ENCODE measurements around the gene TTC13.

DNA sequence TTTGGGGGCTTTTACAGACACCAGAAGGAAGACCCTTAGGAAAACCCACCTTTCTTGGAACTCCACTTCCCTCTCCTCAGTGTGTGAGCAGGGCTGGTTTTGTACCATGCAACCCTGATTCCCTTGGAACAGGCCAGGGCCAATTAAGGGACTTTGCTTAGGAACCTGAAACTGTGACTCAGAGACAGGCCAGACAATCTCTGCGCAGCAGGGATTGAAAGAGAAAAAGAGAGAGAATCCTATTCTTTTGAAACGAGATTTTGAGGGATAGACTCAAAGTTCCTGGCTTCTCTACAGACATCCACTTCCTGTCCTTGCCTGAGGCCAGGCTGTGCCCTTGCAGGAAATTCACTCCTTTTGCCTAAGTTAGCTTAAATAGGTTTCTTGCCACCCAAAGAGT, 87.2 kb downstream of the TTC13 start:
- TF ChIP-seq, protein P1, sequence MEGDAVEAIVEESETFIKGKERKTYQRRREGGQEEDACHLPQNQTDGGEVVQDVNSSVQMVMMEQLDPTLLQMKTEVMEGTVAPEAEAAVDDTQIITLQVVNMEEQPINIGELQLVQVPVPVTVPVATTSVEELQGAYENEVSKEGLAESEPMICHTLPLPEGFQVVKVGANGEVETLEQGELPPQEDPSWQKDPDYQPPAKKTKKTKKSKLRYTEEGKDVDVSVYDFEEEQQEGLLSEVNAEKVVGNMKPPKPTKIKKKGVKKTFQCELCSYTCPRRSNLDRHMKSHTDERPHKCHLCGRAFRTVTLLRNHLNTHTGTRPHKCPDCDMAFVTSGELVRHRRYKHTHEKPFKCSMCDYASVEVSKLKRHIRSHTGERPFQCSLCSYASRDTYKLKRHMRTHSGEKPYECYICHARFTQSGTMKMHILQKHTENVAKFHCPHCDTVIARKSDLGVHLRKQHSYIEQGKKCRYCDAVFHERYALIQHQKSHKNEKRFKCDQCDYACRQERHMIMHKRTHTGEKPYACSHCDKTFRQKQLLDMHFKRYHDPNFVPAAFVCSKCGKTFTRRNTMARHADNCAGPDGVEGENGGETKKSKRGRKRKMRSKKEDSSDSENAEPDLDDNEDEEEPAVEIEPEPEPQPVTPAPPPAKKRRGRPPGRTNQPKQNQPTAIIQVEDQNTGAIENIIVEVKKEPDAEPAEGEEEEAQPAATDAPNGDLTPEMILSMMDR (IDR thresholded peaks at IDR 0.05) = no peak
- TF ChIP-seq POLR2AphosphoS5 (IDR thresholded peaks at IDR 0.05) (no peak), POLR2A (IDR thresholded peaks at IDR 0.05) (no peak)
